Activated T-cell treated with anti-CD3 and anti-CD28 coated beads, Interleukin-2, amount 50 U/mL, for 24 hours (primary cell): ENCODE results near the gene FCN3.

ENCODE experiments used
- DNase-seq: peaks from one replicate; pipeline ENCODE4 v3.0.0-alpha.2; 2020
- H3K27ac Mint-ChIP-seq: 2 replicates; pipeline ENCODE4 v1.8.0; 2020; ENCODE audit warnings: mild to moderate bottlenecking, mixed read lengths
- H3K27me3 Mint-ChIP-seq: 2 replicates; pipeline ENCODE4 v1.8.0; 2020; ENCODE audit warnings: mixed read lengths
- H3K36me3 Mint-ChIP-seq: 2 replicates; pipeline ENCODE4 v1.8.0; 2020; ENCODE audit warnings: low read depth, mixed read lengths
- H3K4me1 Mint-ChIP-seq: 2 replicates; pipeline ENCODE4 v1.8.0; 2020; ENCODE audit warnings: low read depth, mixed read lengths
- H3K4me3 Mint-ChIP-seq: 2 replicates; pipeline ENCODE4 v1.8.0; 2020; ENCODE audit warnings: mild to moderate bottlenecking, moderate library complexity, mixed read lengths
- H3K9me3 Mint-ChIP-seq: 2 replicates; pipeline ENCODE4 v1.8.0; 2020; ENCODE audit warnings: mixed read lengths

FCN3 gene

DNA sequence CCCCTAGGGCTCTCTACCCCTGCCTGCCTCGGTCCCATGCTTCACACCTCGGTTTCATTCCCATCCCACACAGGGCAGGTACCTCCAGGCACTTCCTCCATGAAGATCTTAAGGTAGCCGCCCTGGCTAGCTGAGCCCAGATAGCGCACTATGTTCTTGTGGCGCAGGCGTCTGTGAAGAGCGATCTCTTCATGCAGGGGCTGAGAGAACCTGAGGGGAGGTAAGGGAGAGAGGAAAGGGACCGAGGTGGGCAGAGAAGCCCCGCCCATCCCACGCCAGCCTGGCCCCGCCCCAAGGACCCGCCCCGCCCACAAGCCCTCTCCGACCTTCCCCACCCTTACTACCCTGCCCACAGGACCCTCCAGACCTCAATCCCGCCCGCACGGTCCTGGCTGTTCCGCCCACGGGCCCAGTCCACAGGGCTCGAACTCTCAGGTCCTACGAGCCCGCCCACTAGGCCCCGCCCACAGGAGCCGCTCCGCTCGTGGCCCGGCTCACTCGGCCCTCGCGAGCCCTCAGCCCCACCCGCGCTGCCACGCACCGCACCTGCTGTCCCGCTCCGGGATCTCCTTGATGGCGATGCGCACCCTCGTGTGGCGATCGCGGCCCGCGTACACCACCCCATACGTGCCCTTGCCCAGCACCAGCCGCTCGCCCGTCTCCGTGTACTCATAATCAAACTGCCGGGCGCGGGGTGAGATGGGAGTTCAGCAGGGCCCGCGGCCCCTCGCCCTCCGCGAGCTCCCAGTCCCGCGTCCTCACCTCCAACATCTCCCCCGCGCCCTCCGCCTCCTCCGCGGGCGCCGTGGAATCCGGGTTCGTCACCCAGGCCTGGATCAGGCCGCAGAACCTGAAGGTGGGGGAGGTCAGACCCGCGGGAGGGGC is 14.2 kb downstream of the FCN3 start:
- Mint-ChIP-seq H3K4me1 (peaks cover 49% of the 10 kb centered on the region), H3K9me3 (no peaks in the 10 kb centered on the region), H3K27ac (no peak overlapping the region), H3K27me3 (no peaks in the 10 kb centered on the region), H3K4me3 (peak overlapping the region; percentile 35), H3K36me3 (no peaks in the 10 kb centered on the region)
- DNase-seq: peak; percentile 68

DNA sequence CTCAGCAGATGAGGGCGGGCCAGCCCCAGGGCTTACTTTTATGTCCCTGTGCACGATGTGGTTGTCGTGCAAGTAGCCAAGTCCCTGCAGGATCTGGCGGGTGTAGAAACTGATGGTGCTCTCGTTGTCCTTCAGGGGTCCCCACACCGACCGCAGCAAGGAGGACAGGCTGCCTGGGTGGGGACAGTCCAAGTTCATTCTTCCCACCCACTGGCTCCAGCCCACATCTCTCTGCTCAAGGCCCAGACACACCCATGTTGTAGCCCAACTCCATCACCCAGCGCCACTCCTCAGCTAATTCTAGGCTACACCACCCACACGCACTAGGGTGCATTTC is 14.8 kb downstream of the FCN3 start:
- H3K36me3 Mint-ChIP-seq: no peaks in the 10 kb centered on the region
- H3K4me3 Mint-ChIP-seq: peak overlapping the region; percentile 35
- H3K4me1 Mint-ChIP-seq: peaks cover 45% of the 10 kb centered on the region
- DNase-seq: no peak
- H3K27ac Mint-ChIP-seq: no peak overlapping the region
- H3K27me3 Mint-ChIP-seq: no peaks in the 10 kb centered on the region
- no peaks in the 10 kb centered on the region for H3K9me3 Mint-ChIP-seq

DNA sequence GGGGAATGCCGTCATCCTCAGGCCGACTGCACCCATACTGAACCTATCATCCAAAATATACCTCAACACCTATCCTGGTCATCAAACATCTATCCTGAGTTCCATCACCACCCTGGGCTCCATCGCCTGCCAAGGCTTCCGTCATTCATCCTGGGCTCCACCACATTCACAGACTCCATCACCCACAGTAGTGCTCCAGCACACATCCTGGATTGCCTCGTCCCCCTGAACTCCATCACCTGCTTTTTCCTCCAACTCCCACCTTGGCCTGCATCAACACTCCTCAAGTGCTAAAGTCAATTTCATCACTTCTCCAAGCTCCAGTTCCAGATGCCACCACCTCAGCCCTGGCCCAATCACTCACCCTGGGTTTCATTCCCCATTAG is 15.7 kb downstream of the FCN3 start:
- Mint-ChIP-seq H3K27ac (no peak overlapping the region), H3K4me1 (peaks cover 40% of the 10 kb centered on the region)

DNA sequence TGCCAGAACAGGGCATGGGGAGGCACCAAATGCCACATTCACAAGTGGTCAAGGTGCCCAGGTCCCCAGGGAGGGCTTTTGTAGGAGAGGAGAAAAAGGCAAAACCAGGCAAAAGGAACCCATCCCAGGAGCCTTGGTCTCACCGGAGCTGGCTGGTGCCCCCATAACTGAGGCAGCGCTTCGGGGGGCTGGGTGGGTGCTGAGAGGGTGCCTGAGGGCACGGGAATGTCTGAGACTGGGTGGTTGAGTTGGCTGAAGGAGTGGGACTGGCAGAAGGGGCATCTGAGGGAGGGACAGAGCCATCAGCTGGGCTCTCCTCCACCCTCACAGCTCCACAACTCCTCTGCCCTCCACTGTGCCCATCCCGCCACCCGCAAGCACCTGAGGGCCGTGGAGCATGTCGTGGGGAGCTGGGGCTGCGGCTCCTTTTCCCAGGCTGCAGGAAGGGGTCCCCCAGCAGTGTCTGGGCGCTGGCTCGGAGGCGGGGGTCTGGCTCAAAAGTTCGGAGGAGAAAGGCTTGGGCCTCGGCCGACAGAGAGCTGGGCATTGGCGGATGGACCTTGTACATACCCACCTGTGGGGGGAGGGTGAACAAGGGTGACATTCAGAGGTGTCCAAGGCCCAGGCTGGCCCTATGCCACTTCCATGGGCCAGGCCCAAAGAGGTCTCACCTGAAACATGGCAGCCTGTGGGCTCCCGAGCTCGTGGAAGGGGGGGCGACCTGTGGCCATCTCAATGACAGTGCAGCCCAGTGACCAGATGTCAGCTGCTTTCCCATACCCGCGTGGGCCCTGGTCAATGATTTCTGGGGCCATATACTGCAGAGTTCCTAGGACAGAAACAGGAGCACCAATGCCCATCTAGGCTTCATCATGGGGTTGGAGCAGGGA is 16.3 kb downstream of the FCN3 start:
- H3K36me3 Mint-ChIP-seq: no peaks in the 10 kb centered on the region
- H3K9me3 Mint-ChIP-seq: no peaks in the 10 kb centered on the region
- H3K4me1 Mint-ChIP-seq: peaks cover 40% of the 10 kb centered on the region
- H3K4me3 Mint-ChIP-seq: no peak overlapping the region
- H3K27ac Mint-ChIP-seq: no peak overlapping the region
- DNase-seq: no peak
- H3K27me3 Mint-ChIP-seq: no peaks in the 10 kb centered on the region

More for the DNA sequence above, 15.7 kb downstream of the FCN3 start:
- Mint-ChIP-seq H3K4me3 (no peak overlapping the region), H3K27me3 (no peaks in the 10 kb centered on the region), H3K36me3 (no peaks in the 10 kb centered on the region), H3K9me3 (no peaks in the 10 kb centered on the region)
- no peak for DNase-seq

DNA sequence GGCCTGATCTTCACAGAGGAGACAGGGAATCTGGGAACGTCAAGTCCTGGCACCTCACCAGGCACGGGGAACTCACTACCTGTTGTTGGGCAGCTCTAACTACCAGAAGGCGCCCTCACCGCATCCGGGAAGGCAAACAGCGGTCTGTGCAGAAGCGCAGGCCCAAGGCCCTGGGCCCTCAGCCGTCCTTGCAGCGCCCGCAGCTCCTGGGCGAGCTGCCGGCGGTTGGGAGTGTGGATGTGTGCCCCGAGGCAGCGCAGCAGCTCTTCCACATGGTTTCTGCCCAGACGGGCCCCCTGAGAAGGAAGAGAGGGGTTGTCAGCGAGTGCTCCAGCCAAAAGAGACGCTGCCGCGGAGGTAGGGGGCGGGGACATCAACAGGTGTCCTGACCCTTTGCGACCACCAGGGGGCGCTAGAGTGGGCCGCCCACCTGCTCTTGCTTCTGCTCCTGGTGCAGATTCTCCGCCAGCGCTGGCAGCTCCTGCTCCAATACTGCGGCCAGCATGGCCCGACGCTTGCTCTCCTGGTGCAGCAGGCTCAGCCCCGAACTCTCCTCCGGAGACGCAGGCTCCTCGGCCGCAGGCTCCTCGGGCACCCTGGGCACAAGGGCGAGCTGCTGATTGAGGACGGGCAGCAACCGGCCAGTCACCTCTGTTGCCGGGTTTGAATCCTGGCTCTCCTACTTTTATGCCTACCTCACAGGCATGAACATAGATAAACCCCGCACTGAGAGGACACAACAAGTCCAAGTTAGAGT is 17.2 kb downstream of the FCN3 start:
- DNase-seq: peak; percentile 92
- H3K27me3 Mint-ChIP-seq: no peaks in the 10 kb centered on the region
- H3K27ac Mint-ChIP-seq: peak overlapping the region; percentile 66
- H3K4me3 Mint-ChIP-seq: peak overlapping the region; percentile 70
- H3K9me3 Mint-ChIP-seq: no peaks in the 10 kb centered on the region
- H3K36me3 Mint-ChIP-seq: peaks cover 2% of the 10 kb centered on the region
- H3K4me1 Mint-ChIP-seq: peaks cover 40% of the 10 kb centered on the region

DNA sequence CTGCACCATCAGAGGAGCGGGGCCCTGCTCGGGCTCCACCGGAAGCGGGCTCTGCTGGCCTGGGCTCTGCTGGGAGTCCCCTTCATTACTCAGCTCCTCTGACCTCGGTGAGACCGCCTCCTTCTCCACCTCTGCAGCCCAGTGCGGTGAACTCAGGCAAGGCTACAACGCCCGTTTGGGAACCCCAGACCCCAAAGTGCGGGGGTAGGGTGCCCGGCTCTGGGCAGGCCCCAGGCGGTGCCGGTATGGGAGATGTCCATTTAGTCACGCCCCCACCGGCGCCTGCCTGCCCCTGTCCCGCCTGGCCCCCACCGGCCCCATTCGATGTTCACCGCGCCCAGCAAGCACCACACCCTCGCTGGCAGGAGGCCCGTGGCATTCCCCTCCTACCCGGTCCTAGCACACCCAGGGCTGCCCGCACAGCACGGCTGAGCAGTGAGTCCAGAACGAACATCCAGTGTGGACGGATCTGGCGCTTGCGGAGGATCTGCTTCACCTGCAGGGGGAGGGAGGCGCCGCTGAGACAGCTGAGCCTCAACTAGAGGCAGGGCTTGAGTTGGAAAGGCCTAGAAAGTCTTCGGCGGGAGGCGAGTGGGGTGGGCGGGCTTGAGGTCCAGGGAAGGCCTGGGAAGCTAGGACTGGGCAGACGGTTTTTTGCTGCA is 17.9 kb downstream of the FCN3 start:
- no peaks in the 10 kb centered on the region for H3K9me3 Mint-ChIP-seq
- no peaks in the 10 kb centered on the region for H3K27me3 Mint-ChIP-seq
- peaks cover 2% of the 10 kb centered on the region for H3K36me3 Mint-ChIP-seq
- no peak for DNase-seq
- peak overlapping the region; percentile 66 for H3K27ac Mint-ChIP-seq
- H3K4me3 Mint-ChIP-seq: peak overlapping the region; percentile 70
- peaks cover 40% of the 10 kb centered on the region for H3K4me1 Mint-ChIP-seq

DNA sequence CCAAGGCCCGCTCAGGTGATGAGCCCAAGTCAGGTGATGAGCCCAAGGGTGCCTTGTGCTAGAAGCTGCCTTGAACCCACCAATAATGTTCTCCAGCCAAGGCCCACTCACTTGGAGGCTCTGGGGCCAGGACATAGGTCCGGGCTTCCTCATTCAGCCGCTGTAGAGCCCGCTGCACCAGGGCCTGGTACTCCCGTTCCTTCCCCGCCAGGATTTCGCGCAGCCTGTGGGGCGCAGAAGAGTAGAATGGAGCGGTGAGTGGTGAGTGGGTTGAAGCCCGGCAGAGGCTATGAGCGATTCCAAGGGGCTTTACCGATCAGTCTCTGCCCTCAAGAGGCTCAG is 18.4 kb downstream of the FCN3 start:
- Mint-ChIP-seq H3K4me3 (peak overlapping the region; percentile 70), H3K36me3 (peaks cover 2% of the 10 kb centered on the region), H3K4me1 (peaks cover 40% of the 10 kb centered on the region), H3K27me3 (no peaks in the 10 kb centered on the region), H3K27ac (peak overlapping the region; percentile 26), H3K9me3 (no peaks in the 10 kb centered on the region)
- no peak for DNase-seq

DNA sequence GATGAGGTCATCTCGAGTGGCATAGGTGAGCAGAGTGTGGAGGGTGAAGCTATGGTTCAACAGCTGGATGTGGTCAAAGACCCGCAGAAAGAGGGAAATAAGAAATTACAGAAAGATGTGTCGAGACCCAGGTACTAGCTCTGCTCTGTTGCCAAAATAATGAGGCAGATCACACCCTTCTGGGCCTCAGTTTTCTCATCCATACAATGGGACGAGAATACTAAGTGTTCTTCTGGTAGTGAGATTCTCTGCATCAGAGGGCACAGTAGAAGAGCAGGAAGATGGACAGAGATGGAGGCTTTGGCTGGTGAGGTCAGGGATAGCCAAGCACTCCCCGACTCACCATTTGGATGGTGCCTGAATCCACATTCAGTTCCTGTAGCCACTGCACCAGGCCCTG is 18.9 kb downstream of the FCN3 start:
- H3K36me3 Mint-ChIP-seq: peaks cover 2% of the 10 kb centered on the region
- no peaks in the 10 kb centered on the region for H3K27me3 Mint-ChIP-seq
- no peak overlapping the region for H3K4me3 Mint-ChIP-seq
- no peak for DNase-seq
- no peaks in the 10 kb centered on the region for H3K9me3 Mint-ChIP-seq
- no peak overlapping the region for H3K27ac Mint-ChIP-seq
- peaks cover 40% of the 10 kb centered on the region for H3K4me1 Mint-ChIP-seq

DNA sequence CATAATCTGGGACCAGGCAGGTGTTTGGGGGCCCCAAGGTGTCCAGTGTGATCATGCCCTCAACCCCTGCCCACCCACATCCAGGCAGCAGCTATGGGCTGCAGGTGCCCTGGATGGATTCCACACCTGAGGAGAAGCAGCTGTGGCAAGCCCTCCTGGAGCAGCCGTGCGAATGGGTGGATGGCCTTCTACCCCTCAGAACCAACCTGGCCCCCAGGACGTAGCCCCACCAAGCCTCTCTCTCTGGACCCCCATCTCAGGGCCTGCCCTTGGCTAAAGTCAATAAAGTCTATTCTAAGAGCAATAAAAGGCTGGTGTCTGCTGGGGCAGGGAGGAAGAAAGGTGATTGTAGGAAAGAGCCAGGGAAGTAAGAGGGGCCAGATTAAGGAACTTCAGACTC is 21.0 kb downstream of the FCN3 start:
- Mint-ChIP-seq H3K27ac (peak overlapping the region; percentile 72), H3K4me3 (no peak overlapping the region)
- DNase-seq: no peak

DNA sequence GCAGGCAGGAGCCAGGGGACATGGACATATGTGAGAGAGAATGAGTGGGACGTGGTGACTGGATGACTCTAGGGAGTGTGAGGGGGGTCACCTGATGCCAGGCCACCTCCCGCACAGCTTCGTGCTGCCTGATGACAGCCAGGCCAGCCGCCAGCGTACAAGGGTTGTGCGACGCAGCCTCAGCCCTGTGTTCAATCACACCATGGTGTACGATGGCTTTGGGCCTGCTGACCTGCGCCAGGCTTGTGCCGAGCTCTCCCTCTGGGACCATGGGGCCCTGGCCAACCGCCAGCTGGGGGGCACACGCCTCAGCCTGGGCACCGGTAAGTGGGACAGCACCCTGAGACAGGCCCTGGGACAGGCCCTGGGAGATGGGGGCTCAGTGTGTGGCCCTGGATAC is 21.5 kb downstream of the FCN3 start:
- H3K36me3 Mint-ChIP-seq: peaks cover 2% of the 10 kb centered on the region
- H3K9me3 Mint-ChIP-seq: no peaks in the 10 kb centered on the region
- no peaks in the 10 kb centered on the region for H3K27me3 Mint-ChIP-seq
- no peak overlapping the region for H3K27ac Mint-ChIP-seq
- no peak for DNase-seq
- peaks cover 31% of the 10 kb centered on the region for H3K4me1 Mint-ChIP-seq
- no peak overlapping the region for H3K4me3 Mint-ChIP-seq

More for the DNA sequence above, 21.0 kb downstream of the FCN3 start:
- H3K27me3 Mint-ChIP-seq: no peaks in the 10 kb centered on the region
- peaks cover 2% of the 10 kb centered on the region for H3K36me3 Mint-ChIP-seq
- H3K4me1 Mint-ChIP-seq: peaks cover 31% of the 10 kb centered on the region
- no peaks in the 10 kb centered on the region for H3K9me3 Mint-ChIP-seq

DNA sequence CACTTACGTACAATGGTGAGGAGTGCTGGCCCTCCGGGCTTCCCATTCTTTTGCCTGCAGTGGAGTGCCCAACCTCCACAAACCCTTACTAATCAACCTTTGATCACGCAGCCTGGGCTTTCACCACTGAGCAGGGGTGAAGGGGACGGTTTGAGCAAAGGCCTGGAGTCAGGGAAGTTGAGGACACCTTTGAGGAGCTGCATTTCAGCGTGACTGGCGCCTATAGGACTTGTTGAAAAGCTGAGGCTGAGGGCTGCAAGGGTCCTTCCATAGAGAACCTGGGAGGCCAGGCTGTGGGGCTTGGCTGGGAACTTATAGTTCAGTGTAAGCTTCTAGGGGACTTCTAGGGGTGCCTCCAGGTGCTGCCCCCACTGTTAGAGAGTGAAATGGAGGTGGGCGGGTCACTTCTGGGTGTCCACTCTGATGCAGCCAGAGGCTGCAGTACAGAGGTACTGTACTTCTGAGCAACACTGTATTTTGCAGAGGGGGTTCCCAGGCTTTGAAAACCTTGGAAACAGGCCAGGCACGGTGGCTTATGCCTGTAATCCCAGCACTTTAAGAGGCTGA is 23.0 kb downstream of the FCN3 start:
- H3K36me3 Mint-ChIP-seq: peaks cover 2% of the 10 kb centered on the region
- peaks cover 26% of the 10 kb centered on the region for H3K4me1 Mint-ChIP-seq
- no peak overlapping the region for H3K27ac Mint-ChIP-seq
- H3K9me3 Mint-ChIP-seq: no peaks in the 10 kb centered on the region
- H3K4me3 Mint-ChIP-seq: no peak overlapping the region
- H3K27me3 Mint-ChIP-seq: no peaks in the 10 kb centered on the region
- DNase-seq: no peak

DNA sequence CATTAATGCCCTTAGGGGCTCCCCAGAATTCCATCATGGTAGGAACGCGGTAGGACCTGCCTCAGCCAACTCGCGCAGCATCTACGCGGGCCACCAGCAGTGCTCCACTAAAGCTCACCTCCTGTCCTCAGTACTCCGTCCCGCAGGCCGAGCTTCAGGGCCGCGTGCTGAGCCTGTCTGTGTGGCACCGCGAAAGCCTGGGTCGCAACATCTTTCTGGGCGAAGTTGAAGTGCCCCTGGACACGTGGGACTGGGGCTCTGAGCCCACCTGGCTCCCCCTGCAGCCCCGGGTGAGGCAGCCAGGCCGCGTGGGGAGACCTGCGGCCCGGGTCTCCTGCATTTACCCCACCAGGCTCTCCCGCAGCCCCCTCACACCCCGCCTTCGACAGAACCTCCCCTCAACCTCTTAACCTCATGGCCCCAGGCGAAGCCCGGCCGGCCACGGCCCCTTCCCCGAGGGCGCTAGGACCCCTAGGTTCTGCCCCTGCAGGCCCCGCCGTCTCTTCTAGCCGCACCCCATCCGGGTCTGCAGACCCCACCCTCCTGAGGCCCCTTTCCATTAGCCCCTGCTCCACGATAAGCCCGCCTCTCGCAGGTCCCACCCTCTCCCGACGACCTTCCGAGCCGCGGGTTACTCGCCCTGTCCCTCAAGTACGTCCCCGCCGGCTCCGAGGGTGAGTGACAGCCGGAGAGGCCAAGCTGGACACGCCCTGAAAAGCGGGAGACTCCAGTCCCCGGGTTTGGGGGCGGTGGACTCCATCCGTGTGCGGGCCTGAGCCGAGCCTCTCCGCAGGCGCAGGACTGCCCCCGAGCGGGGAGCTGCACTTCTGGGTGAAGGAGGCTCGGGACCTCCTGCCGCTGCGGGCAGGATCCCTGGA is 23.7 kb downstream of the FCN3 start:
- H3K27me3 Mint-ChIP-seq: no peaks in the 10 kb centered on the region
- H3K4me3 Mint-ChIP-seq: no peak overlapping the region
- no peak overlapping the region for H3K27ac Mint-ChIP-seq
- DNase-seq: no peak
- H3K9me3 Mint-ChIP-seq: no peaks in the 10 kb centered on the region
- H3K4me1 Mint-ChIP-seq: peaks cover 25% of the 10 kb centered on the region
- H3K36me3 Mint-ChIP-seq: peaks cover 6% of the 10 kb centered on the region
